NCI-H1092 treated with DMSO at 0.1 percent for 48 hours (cell line): ENCODE measurements around the gene SH3RF3.
A peak's percentile ranks its signal among the peaks of the same experiment; 100 is the strongest.
"Not testable (repeated sequence)": the region's sequence is repeated elsewhere in the genome, so short reads cannot be mapped to it uniquely, and the experiment has no call there.

Experiments used
- DNase-seq: peaks from one replicate; lab custom pipeline; 2025; lab: John Stamatoyannopoulos, UW

SH3RF3 gene

GRCh38 chr2:109159096-109159495, 30.1 kb downstream of the SH3RF3 start:
- no peak for DNase-seq

DNA sequence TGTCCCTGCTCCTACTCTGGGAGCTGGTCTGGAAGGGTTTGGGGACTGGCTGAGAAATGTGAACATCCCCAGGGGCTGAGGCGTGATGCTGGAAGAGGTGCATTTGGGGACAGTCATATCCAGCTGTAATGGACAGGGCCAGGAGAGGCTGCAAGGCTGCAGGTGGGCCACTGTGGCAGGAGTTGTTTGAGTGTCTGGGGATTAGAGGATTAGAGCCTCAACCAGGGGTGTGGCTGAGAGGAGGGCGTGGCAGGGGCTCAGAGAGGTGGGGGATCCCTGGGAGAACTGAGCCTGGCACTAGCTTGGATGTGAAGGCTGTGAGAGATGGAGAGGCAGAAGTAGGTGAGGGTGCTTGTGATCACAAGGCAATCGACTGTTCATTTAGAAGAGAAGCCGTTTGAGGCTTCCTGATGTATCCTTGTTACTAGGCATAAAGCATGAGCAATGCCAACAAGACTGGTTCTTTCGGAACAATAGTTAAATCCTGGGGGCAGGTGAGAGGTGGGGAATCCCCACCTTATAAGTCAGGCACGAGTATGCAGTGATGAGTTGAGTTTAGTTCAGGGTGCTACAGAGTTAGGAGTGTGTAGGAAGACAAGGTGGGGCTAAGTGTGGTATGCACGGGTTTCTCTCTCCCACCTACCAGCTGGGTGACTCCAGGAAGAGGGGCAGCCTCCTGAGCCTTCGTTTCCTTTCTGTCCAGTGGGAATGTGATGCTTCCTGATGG, 31.9 kb downstream of the SH3RF3 start:
- DNase-seq: no peak

GRCh38 chr2:109162367-109162766, 33.4 kb downstream of the SH3RF3 start:
- not testable (repeated sequence) for DNase-seq

DNA sequence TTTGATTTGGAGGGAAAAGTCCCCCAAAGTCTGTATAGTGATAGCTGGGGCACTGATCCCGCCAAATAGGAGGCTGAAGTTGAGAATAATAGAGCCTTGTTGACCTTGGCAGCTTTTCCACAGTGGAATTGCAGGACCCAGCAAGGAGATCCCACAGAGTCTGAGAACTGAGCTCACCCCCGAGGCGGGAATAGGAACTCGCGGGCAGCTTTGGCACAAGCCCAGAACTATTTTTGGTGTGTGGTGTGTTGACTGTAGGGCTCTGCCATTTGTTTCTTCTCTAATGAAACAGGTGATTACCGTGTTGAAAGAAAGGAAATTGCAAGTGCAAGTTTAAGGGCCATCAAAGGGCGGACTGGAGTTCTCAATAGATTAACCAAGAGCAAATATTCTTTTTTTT, 34.0 kb downstream of the SH3RF3 start:
- peak; percentile 37 for DNase-seq

- DNase-seq: no peak
Measured at GRCh38 chr2:109164311-109164710, 35.3 kb downstream of the SH3RF3 start.

GRCh38 chr2:109164739-109165221, 35.8 kb downstream of the SH3RF3 start:
- no peak for DNase-seq

- no peak for DNase-seq
Measured at GRCh38 chr2:109166811-109167210, 37.8 kb downstream of the SH3RF3 start.

DNA sequence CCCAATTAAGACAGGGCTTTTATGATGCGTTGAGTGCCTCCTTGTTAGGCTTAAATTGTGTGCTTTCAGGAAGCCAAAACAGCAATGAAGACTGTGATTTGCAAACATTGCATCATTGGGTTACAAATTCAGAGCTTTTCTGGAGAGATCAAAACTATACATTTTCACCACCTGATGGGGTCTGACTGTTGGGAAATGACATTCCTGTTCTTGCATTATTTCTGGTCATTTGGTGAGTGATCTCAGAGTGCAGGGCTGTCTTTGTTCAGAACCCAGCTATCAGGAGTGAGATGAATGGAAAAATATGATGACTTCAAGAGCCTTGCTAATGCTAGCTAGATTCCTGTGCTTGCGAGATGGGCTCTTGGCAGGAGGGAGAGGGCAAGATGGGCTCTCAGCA, 39.1 kb downstream of the SH3RF3 start:
- no peak for DNase-seq

DNA sequence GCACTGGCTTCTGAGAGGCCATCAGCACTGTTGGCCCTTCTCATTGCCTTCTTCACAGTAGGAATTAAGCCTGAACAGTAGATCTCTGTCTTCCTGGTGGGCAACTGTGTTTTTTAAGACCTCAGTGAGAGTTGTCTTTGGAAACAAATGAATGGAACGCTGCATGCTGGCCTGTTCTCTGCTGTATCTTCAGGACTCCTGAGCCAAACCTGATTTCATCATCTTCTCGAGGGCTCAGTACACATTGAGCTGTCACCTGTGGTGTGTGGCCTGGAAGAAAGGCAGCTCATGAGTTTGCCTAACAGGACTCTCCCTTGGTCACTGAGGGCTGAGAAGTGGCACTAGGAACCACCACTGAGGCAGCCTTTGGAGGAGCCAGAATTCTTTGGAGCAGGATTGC, 39.7 kb downstream of the SH3RF3 start:
- DNase-seq: no peak

GRCh38 chr2:109170645-109171044, 41.6 kb downstream of the SH3RF3 start:
- DNase-seq: no peak

DNA sequence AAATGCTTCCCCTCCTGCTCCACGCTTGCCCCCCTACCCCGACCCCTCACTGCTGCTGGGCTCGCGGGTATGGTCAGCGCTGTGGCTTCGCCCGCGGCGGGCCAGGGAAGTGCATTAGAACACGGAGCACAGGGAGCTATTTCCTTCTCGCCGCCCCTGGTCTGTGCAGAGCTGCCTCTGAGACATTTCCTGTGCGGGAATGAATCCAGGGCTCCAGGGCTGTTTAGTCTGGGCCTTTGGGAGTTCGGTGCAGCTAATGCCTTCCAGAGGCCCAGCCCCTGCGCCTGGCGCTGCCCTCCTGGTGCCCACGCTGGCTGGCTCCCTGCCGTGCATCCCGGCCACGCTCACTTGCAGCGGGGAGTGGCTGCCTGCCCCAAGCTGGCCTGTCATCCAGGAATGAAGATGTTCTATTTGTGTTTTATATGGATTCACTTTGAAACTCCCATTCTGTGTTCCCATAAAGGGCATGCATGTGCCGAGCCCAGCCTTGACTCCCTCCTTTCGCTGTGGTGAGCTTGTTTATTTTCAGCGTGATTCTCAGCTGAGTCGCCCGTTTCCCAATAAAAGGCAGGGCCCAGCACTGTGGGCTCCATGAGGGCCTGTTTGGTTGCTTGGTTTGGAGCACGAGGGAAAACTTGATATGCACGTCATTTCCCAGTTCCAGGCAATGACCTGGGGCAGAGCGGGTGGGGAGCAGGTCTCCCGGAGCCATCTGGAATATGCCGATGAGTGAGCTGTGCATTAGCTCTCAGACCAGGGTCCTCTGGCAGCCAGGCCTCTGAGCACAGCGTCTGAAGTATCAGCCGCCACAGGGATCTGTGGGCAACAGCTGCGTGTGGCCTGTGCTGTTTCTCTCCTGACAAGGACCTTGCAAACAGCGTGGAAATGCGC, 42.7 kb downstream of the SH3RF3 start:
- no peak for DNase-seq

- no peak for DNase-seq
Measured at GRCh38 chr2:109172556-109173105, 43.6 kb downstream of the SH3RF3 start.

DNA sequence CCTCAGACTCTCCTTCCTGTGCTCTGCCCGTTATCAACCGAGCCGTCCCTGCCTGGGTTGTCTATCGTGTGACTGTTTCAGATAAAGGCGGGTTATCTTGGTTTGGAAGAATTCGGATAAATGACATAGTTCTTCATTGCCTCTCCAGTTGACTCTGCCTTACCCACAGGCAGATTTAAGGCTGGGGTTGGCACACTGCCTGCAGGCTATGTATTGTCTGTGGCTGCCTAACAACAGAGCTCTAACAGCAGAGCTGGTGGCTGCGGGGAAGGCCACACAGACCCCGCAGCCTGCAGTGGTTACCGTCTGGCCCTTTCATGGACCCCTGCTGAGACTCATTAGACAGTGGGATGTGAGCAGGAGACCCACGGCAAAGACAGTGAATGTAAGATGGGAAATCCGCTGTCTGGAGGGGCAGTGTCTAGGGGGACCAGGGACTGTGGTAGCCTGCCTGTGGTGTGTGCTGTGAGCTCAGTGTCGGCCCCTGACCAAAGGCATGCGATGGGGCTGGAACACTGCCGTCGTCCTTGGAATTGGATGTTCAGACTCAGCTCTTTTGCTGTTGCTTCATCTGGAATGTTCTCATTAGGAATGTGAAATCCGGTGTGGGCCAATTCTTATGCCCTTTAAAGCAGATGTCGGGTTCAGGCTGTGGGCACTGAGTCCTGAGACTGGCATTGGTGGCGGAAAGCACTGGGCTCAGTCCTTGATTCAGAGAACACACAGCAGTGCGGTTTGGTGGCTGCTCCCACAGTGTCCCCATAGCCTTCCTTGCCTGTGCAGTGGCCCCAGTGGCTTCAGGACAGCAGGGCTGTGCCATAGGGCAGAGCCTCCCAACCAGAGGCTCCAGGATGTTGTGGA, 44.5 kb downstream of the SH3RF3 start:
- DNase-seq: peak; percentile 15

DNA sequence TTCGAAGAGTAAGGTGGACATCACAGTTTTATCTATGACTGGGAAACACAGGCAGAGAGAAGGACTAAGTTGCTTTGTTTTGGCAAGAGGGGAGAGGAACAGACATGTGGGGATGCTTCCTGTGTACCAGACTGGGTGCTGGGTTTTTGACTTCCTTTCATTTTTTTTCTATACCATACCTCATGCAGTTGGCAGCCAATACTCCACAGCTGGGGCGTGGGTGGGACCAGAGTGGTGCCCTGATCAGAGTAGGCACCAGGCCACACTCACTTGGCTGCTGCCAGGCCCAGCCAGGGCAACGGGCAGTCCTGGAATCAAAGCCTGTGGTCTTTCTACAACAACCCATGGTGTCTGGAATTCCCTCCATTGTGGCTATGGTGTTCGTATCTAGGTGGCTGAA, 45.2 kb downstream of the SH3RF3 start:
- no peak for DNase-seq

- DNase-seq: no peak
Measured at GRCh38 chr2:109174626-109175349, 45.8 kb downstream of the SH3RF3 start.

- DNase-seq: no peak
Measured at GRCh38 chr2:109175350-109175678, 46.3 kb downstream of the SH3RF3 start.

DNA sequence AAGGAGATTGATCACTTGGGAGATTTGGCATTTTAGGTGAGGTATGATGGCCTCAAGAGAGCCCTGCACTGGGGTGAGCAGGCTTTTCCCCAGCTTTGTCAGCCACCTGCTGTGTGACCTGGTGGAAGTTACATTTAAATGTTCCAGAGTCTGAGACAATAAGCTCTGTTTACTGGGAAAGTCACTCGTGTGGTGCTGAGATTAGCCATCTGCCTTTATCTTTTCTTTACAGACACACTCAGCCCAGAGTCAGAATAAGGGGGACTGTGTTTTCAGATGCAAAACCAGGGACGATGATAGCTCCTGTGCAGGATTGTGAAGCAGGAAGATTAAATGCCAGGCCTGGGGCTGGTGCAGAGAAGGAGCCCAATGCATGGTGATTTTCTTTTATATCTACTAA, 47.9 kb downstream of the SH3RF3 start:
- DNase-seq: no peak

GRCh38 chr2:109177635-109178034, 48.6 kb downstream of the SH3RF3 start:
- no peak for DNase-seq

- no peak for DNase-seq
Measured at GRCh38 chr2:109178968-109179367, 50.0 kb downstream of the SH3RF3 start.

DNA sequence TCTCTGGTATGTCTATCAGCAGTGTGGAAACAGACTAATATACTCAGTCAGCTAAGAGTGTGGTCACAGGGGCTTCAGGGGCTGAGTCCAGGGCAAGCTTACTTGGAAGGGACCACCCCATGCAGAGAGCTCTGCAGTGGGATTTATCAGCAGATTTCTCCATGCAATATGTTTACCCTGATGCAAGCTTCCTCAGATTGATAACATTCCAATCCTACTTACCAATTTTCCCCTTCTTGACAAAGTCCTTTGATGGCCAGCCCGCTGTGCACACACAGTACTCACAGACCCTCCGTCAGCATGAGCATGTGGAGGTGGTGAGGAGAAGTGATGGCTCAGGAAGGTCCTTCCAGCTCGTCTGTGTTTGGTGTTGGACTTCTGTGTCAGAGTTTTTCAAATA, 51.8 kb downstream of the SH3RF3 start:
- no peak for DNase-seq

- DNase-seq: no peak
Measured at GRCh38 chr2:109182426-109182825, 53.4 kb downstream of the SH3RF3 start.
